ENCODE measurements around the gene TCF7L2. TPM values are rescaled to one million over a fixed set of nuclear protein-coding genes. Genes with fewer than 3 reads are reported as not detected.

TCF7L2 gene
- total RNA-seq, 2 experiments from 2014 or later = 1.3 to 8.5 TPM

GRCh38 chr10:113099431-113100183, 149.6 kb downstream of the TCF7L2 start:
- TF ChIP-seq CTCF (conservative IDR thresholded peaks at IDR 0.05; ENCODE audit: low read length) (no peak), EZH2phosphoT487 (IDR thresholded peaks at IDR 0.05; ENCODE audit: borderline replicate concordance, low read depth, low read length) (no peak)
- no peak for DNase-seq (ENCODE audit: low spot score)
- H3K27ac ChIP-seq (ENCODE audit: low read depth, low read length, poor library complexity, severe bottlenecking) = no peak overlapping the region
- no peaks in the 10 kb centered on the region for H3K36me3 ChIP-seq (ENCODE audit: insufficient read depth, low read length)
- POLR2A ChIA-PET = interaction anchor here (0.9 kb wide), 1 partner anchor 11 kb away, joined by 4 read pairs; no protein-coding TSS in a partner anchor
- no peak overlapping the region for H3K4me3 ChIP-seq (ENCODE audit: low read depth, low read length, poor library complexity, severe bottlenecking)
- no peak overlapping the region for H2AFZ ChIP-seq (ENCODE audit: low read length)
- no TSS peak for BruUV-seq (replicated peaks)
- no peaks in the 10 kb centered on the region for H3K9me2 ChIP-seq (ENCODE audit: insufficient read depth, low read length)
- CTCF ChIA-PET (ENCODE audit: unreplicated experiment) = no interaction called here
- no peaks in the 10 kb centered on the region for H3K4me1 ChIP-seq (ENCODE audit: insufficient read depth, low read length, poor library complexity, severe bottlenecking)
- intact Hi-C loops (cut with micrococcal nuclease; ENCODE audit: unreplicated experiment) = no loop called here
- no peaks in the 10 kb centered on the region for H3K9me3 ChIP-seq (ENCODE audit: low read length)
- H3K4me2 ChIP-seq (ENCODE audit: low read length) = no peak overlapping the region
- no peaks in the 10 kb centered on the region for H4K20me1 ChIP-seq (ENCODE audit: insufficient read depth, low read length)
- H3K79me2 ChIP-seq (ENCODE audit: insufficient read depth, low read depth, low read length) = no peaks in the 10 kb centered on the region

DNA sequence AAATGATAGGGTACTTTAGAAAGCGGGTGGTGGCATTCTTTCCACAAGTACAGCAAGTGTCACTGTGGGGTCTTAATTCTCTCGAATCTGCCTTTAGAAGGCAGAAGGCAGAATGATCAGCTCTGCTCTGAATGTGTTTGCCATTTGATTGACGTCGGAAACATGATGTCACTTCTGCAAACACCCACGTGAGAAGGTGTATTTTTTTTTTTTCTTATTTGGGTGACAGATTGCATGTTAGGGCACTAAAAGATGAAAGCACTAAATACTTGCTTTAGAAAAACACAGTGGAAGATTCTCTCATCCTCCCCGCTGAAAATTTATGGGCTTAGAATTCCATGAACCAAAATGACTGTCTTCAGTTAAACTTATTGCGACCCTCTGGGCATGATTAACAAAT, 150.2 kb downstream of the TCF7L2 start:
- H3K9me2 ChIP-seq (ENCODE audit: insufficient read depth, low read length) = no peaks in the 10 kb centered on the region
- H3K9me3 ChIP-seq (ENCODE audit: low read length) = no peaks in the 10 kb centered on the region
- DNase-seq (ENCODE audit: low spot score) = no peak
- no peak overlapping the region for H3K4me3 ChIP-seq (ENCODE audit: low read depth, low read length, poor library complexity, severe bottlenecking)
- BruUV-seq (replicated peaks) = no TSS peak
- H3K36me3 ChIP-seq (ENCODE audit: insufficient read depth, low read length) = no peaks in the 10 kb centered on the region
- no peak overlapping the region for H2AFZ ChIP-seq (ENCODE audit: low read length)
- TF ChIP-seq CTCF (conservative IDR thresholded peaks at IDR 0.05; ENCODE audit: low read length) = no peak
- no peak for TF ChIP-seq EZH2phosphoT487 (IDR thresholded peaks at IDR 0.05; ENCODE audit: borderline replicate concordance, low read depth, low read length)
- no peak overlapping the region for H3K27ac ChIP-seq (ENCODE audit: low read depth, low read length, poor library complexity, severe bottlenecking)
- intact Hi-C loops (cut with micrococcal nuclease; ENCODE audit: unreplicated experiment) = no loop called here
- POLR2A ChIA-PET = no interaction called here
- H4K20me1 ChIP-seq (ENCODE audit: insufficient read depth, low read length) = no peaks in the 10 kb centered on the region
- CTCF ChIA-PET (ENCODE audit: unreplicated experiment) = no interaction called here
- H3K4me2 ChIP-seq (ENCODE audit: low read length) = no peak overlapping the region
- H3K79me2 ChIP-seq (ENCODE audit: insufficient read depth, low read depth, low read length) = no peaks in the 10 kb centered on the region
- H3K4me1 ChIP-seq (ENCODE audit: insufficient read depth, low read length, poor library complexity, severe bottlenecking) = no peaks in the 10 kb centered on the region

GRCh38 chr10:113103131-113103840, 153.2 kb downstream of the TCF7L2 start:
- Histone ChIP-seq H3K4me2 (ENCODE audit: low read length) (no peak overlapping the region), H3K27ac (ENCODE audit: low read depth, low read length, poor library complexity, severe bottlenecking) (no peak overlapping the region), H3K79me2 (ENCODE audit: insufficient read depth, low read depth, low read length) (no peaks in the 10 kb centered on the region), H3K4me3 (ENCODE audit: low read depth, low read length, poor library complexity, severe bottlenecking) (no peak overlapping the region), H3K36me3 (ENCODE audit: insufficient read depth, low read length) (no peaks in the 10 kb centered on the region), H3K4me1 (ENCODE audit: insufficient read depth, low read length, poor library complexity, severe bottlenecking) (no peaks in the 10 kb centered on the region), H4K20me1 (ENCODE audit: insufficient read depth, low read length) (no peaks in the 10 kb centered on the region), H2AFZ (ENCODE audit: low read length) (no peak overlapping the region), H3K9me2 (ENCODE audit: insufficient read depth, low read length) (no peaks in the 10 kb centered on the region), H3K9me3 (ENCODE audit: low read length) (no peaks in the 10 kb centered on the region)
- TF ChIP-seq CTCF (conservative IDR thresholded peaks at IDR 0.05; ENCODE audit: low read length) = no peak
- TF ChIP-seq EZH2phosphoT487 (IDR thresholded peaks at IDR 0.05; ENCODE audit: borderline replicate concordance, low read depth, low read length) = no peak
- intact Hi-C loops (cut with micrococcal nuclease; ENCODE audit: unreplicated experiment) = no loop called here
- DNase-seq (ENCODE audit: low spot score) = no peak
- ChIA-PET POLR2A (interaction anchor here (0.6 kb wide), 1 partner anchor 316 kb away, joined by 3 read pairs; no protein-coding TSS in a partner anchor), CTCF (ENCODE audit: unreplicated experiment) (interaction anchor here (0.5 kb wide), 1 partner anchor 39 kb away, joined by 3 read pairs; no protein-coding TSS in a partner anchor)
- BruUV-seq (replicated peaks) = no TSS peak
